ENCODE measurements around the gene ZBTB7A. TPM values are rescaled to one million over a fixed set of nuclear protein-coding genes. Genes with fewer than 3 reads are reported as not detected.

Gene ZBTB7A
- total RNA-seq, 4 donors from 2014 or later, result 10.8 to 72.9 (median 14.1) TPM

GRCh38 chr19:4102339-4103079 is 35.8 kb upstream of the ZBTB7A start:
- intact Hi-C loops (cut with DNase I; ENCODE audit: low total_unique reads), result no loop called here
- Histone ChIP-seq H3K9me3 (no peaks in the 10 kb centered on the region), H3K4me3 (no peak overlapping the region), H3K4me1 (no peaks in the 10 kb centered on the region), H3K27ac (no peak overlapping the region), H3K27me3 (no peaks in the 10 kb centered on the region), H3K36me3 (no peaks in the 10 kb centered on the region)
- no peak for TF ChIP-seq CTCF (IDR thresholded peaks at IDR 0.05)
- TF ChIP-seq POLR2A (IDR thresholded peaks at IDR 0.05), result no peak
- no peak for DNase-seq

GRCh38 chr19:4101496-4101770 is 34.7 kb upstream of the ZBTB7A start:
- intact Hi-C loops (cut with DNase I; ENCODE audit: low total_unique reads), result no loop called here
- no peak for DNase-seq
- H3K27ac ChIP-seq, result no peak overlapping the region

GRCh38 chr19:4100647-4101495 is 34.2 kb upstream of the ZBTB7A start:
- no peak overlapping the region for H3K27ac ChIP-seq
- H3K4me3 ChIP-seq, result no peak overlapping the region
- no peaks in the 10 kb centered on the region for H3K4me1 ChIP-seq
- TF ChIP-seq POLR2A (IDR thresholded peaks at IDR 0.05) (no peak), CTCF (IDR thresholded peaks at IDR 0.05) (no peak)
- intact Hi-C loops (cut with DNase I; ENCODE audit: low total_unique reads), result no loop called here
- DNase-seq, result no peak
- no peaks in the 10 kb centered on the region for H3K27me3 ChIP-seq
- no peaks in the 10 kb centered on the region for H3K36me3 ChIP-seq
- no peaks in the 10 kb centered on the region for H3K9me3 ChIP-seq

More at GRCh38 chr19:4101496-4101770, 34.7 kb upstream of the ZBTB7A start:
- no peaks in the 10 kb centered on the region for H3K9me3 ChIP-seq
- TF ChIP-seq POLR2A (IDR thresholded peaks at IDR 0.05) (no peak), CTCF (IDR thresholded peaks at IDR 0.05) (no peak)
- no peaks in the 10 kb centered on the region for H3K4me1 ChIP-seq
- H3K4me3 ChIP-seq, result no peak overlapping the region
- no peaks in the 10 kb centered on the region for H3K36me3 ChIP-seq
- H3K27me3 ChIP-seq, result no peaks in the 10 kb centered on the region

GRCh38 chr19:4099041-4099764 is 32.5 kb upstream of the ZBTB7A start:
- intact Hi-C loops (cut with DNase I; ENCODE audit: low total_unique reads), result no loop called here
- no peak overlapping the region for H3K4me3 ChIP-seq
- H3K4me1 ChIP-seq, result no peaks in the 10 kb centered on the region
- no peak for TF ChIP-seq CTCF (IDR thresholded peaks at IDR 0.05)
- TF ChIP-seq POLR2A (IDR thresholded peaks at IDR 0.05), result no peak
- H3K27me3 ChIP-seq, result no peaks in the 10 kb centered on the region
- no peak overlapping the region for H3K27ac ChIP-seq
- no peaks in the 10 kb centered on the region for H3K36me3 ChIP-seq
- DNase-seq, result no peak
- no peaks in the 10 kb centered on the region for H3K9me3 ChIP-seq

GRCh38 chr19:4098493-4098892 is 31.8 kb upstream of the ZBTB7A start:
- no peaks in the 10 kb centered on the region for H3K36me3 ChIP-seq
- DNase-seq, result no peak
- no peaks in the 10 kb centered on the region for H3K9me3 ChIP-seq

More at GRCh38 chr19:4098493-4098892, 31.8 kb upstream of the ZBTB7A start:
- intact Hi-C loops (cut with DNase I; ENCODE audit: low total_unique reads), result no loop called here
- Histone ChIP-seq H3K27me3 (no peaks in the 10 kb centered on the region), H3K4me3 (no peak overlapping the region), H3K27ac (no peak overlapping the region), H3K4me1 (no peaks in the 10 kb centered on the region)
- TF ChIP-seq CTCF (IDR thresholded peaks at IDR 0.05) (no peak), POLR2A (IDR thresholded peaks at IDR 0.05) (no peak)
